B cell (primary cell): ENCODE results near the gene RUVBL1. TPM values are rescaled to one million over a fixed set of nuclear protein-coding genes. Genes with fewer than 3 reads are reported as not detected.
A peak's percentile ranks its signal among the peaks of the same experiment; 100 is the strongest.

Source experiments
- ATAC-seq: fragments of 200-7000 bp; cut with Tn5 transposase; one replicate; pipeline ENCODE4 v1.10.0; 2021; ENCODE audit warnings: low read depth, mild to moderate bottlenecking, moderate number of reproducible peaks, moderate library complexity
- CTCF ChIA-PET: fragments of 350-600 bp; sonication (Branson Sonifier 250); formaldehyde crosslinking; loops from one replicate; lab custom pipeline; 2021; ENCODE audit warnings: antibody characterized with exemption, inconsistent platforms; lab: Charles Lee
- POLR2A ChIA-PET: fragments of 350-600 bp; sonication (Branson Sonifier 250); formaldehyde crosslinking; loops from one replicate; lab custom pipeline; 2021; ENCODE audit warnings: antibody characterized with exemption; lab: Charles Lee
- DNase-seq: peaks from one replicate; pipeline ENCODE4 v3.0.0; 2013
- H2AFZ ChIP-seq: 2 replicates; pipeline ENCODE4 v1.6.1; 2012; ENCODE audit warnings: mild to moderate bottlenecking, low read depth, low read length; ENCODE audit not compliant: insufficient read depth, poor library complexity, severe bottlenecking
- H3K27ac ChIP-seq, 2 donors: 1 replicate in 1 of 2; 2 replicates in 1 of 2; pipeline ENCODE4 v1.5.1; 2012 to 2013; ENCODE audit warnings: low read length in 2 of 2, mild to moderate bottlenecking in 2 of 2, moderate library complexity in 1 of 2
- H3K27me3 ChIP-seq, 4 experiments: fragments of 200-600 bp in 1 of 4; sonication (generic) in 1 of 4; replicated peaks in 1 of 4; 1 replicate in 2 of 4; 2 replicates in 2 of 4; pipeline versions ENCODE4 v1.6.1 to v1.7.0; 2013 to 2016; ENCODE audit warnings: low read length in 3 of 4, mild to moderate bottlenecking in 2 of 4, mixed read lengths in 1 of 4, moderate library complexity in 1 of 4; ENCODE audit not compliant: insufficient read depth in 4 of 4, control insufficient read depth in 3 of 4; ENCODE audit errors: control extremely low read depth in 1 of 4
- H3K36me3 ChIP-seq, 2 experiments: replicated peaks in 1 of 2; 1 replicate in 1 of 2; 2 replicates in 1 of 2; pipeline versions ENCODE4 v1.6.1 to v1.7.1; 2013; ENCODE audit warnings: low read length in 1 of 2; ENCODE audit not compliant: insufficient read depth in 2 of 2, control insufficient read depth in 1 of 2; ENCODE audit errors: control extremely low read depth in 1 of 2, extremely low read depth in 1 of 2
- H3K4me1 ChIP-seq, 2 donors: fragments of 200-600 bp in 1 of 2; sonication (generic) in 1 of 2; 1 replicate in 1 of 2; 2 replicates in 1 of 2; pipeline versions ENCODE4 v1.5.1 to v1.6.1; 2013 to 2017; ENCODE audit warnings: low read length in 2 of 2; ENCODE audit not compliant: control insufficient read depth in 2 of 2, insufficient read depth in 2 of 2
- H3K4me2 ChIP-seq: replicated peaks from 2 replicates; pipeline ENCODE3; 2012; ENCODE audit warnings: mild to moderate bottlenecking, low read depth, low read length; ENCODE audit not compliant: poor library complexity, severe bottlenecking
- H3K4me3 ChIP-seq, 5 experiments: fragments of 200-600 bp in 1 of 5; sonication (generic) in 1 of 5; 1 replicate in 3 of 5; 2 replicates in 2 of 5; pipeline versions ENCODE4 v1.5.1 to v1.7.0; 2011 to 2016; ENCODE audit warnings: low read length in 4 of 5, mild to moderate bottlenecking in 4 of 5, low read depth in 2 of 5, control low read depth in 1 of 5, moderate library complexity in 1 of 5; ENCODE audit not compliant: insufficient read depth in 1 of 5; ENCODE audit errors: control extremely low read depth in 1 of 5, extremely low read depth in 1 of 5
- H3K79me2 ChIP-seq: fragments of 200-600 bp; sonication (generic); one replicate; pipeline ENCODE4 v1.6.0; 2016; ENCODE audit warnings: low read length; ENCODE audit not compliant: control insufficient read depth, insufficient read depth
- H3K9ac ChIP-seq: fragments of 200-600 bp; sonication (generic); 2 replicates; pipeline ENCODE4 v1.6.1; 2017; ENCODE audit warnings: mild to moderate bottlenecking, low read length, moderate library complexity
- H3K9me3 ChIP-seq, 3 donors: one replicate each; pipeline versions ENCODE4 v1.6.1 to v1.7.1; 2013; ENCODE audit warnings: low read length in 2 of 3; ENCODE audit not compliant: control insufficient read depth in 2 of 3, insufficient read depth in 1 of 3; ENCODE audit errors: control extremely low read depth in 1 of 3
- H4K20me1 ChIP-seq: 2 replicates; pipeline ENCODE4 v1.6.0; 2012; ENCODE audit warnings: mild to moderate bottlenecking, low read length; ENCODE audit not compliant: insufficient read depth, control insufficient read depth, poor library complexity, severe bottlenecking
- H3K27ac Mint-ChIP-seq: one replicate; pipeline ENCODE4 v1.8.0; 2021; ENCODE audit warnings: mixed read lengths
- H3K27me3 Mint-ChIP-seq: one replicate; pipeline ENCODE4 v1.8.0; 2021; ENCODE audit warnings: mixed read lengths
- H3K4me1 Mint-ChIP-seq: one replicate; pipeline ENCODE4 v1.8.0; 2021; ENCODE audit warnings: mixed read lengths
- H3K4me3 Mint-ChIP-seq: one replicate; pipeline ENCODE4 v1.8.0; 2021; ENCODE audit warnings: mixed read lengths
- H3K9me3 Mint-ChIP-seq: one replicate; pipeline ENCODE4 v1.8.0; 2022; ENCODE audit warnings: mixed read lengths; ENCODE audit not compliant: insufficient read depth
- CTCF ChIP-seq: fragments of 200-600 bp; IDR thresholded peaks from one replicate; pipeline ENCODE4 v1.8.0; 2022; ENCODE audit warnings: antibody characterized with exemption, mild to moderate bottlenecking
- EZH2 ChIP-seq: IDR thresholded peaks from 2 replicates; pipeline ENCODE4 v1.6.1; 2012; ENCODE audit warnings: borderline replicate concordance, low read depth, mild to moderate bottlenecking, moderate library complexity, low read length; ENCODE audit not compliant: insufficient read depth, poor library complexity, severe bottlenecking
- WGBS: methylation state at CpG from one replicate; pipeline ENCODE4 v1.1.5; 2013; ENCODE audit warnings: missing lambda C conversion rate; ENCODE audit not compliant: insufficient coverage; 5-methylcytosine and 5-hydroxymethylcytosine counted together
- intact Hi-C: fragments of 100-400 bp; cut with micrococcal nuclease; formaldehyde crosslinking; loops from one replicate; pipeline ENCODE4 v1.10.0; 2022
- polyA plus RNA-seq: library from polyadenylated mRNA; depleted of rRNA; stranded (reverse); fragments of >200 nt; gene quantifications from 2 replicates; pipeline ENCODE4 v1.2.3, GENCODE V29; 2012
- total RNA-seq, 2 donors: library from RNA; stranded (reverse); fragments of 120-200 nt in 1 of 2; gene quantifications; 1 replicate in 1 of 2; 2 replicates in 1 of 2; pipeline versions ENCODE4 v1.2.3 to v1.2.4, GENCODE V29; 2013 to 2022

The RUVBL1 gene
- total and polyA plus RNA-seq, 2 donors (not counting 1 experiment from before 2014, with no cell fraction given), result 20.4 to 20.5 TPM

- CTCF ChIA-PET, result interaction anchor here (0.6 to 1.7 kb wide), 16 partner anchors 9 to 545 kb away, joined by 3 to 12 read pairs (median 4); partner anchors contain the start of gene SEC61A1
- intact Hi-C loops, result loop anchor here (1.0 to 2.0 kb wide), 6 partner anchors 24 to 541 kb away; partner anchors contain the start of genes EEFSEC, RUVBL1 and SEC61A1
These were observed 47.8 kb downstream of the RUVBL1 start for GRCh38 chr3:128075522-128076482.

More at GRCh38 chr3:128075522-128076482, 47.8 kb downstream of the RUVBL1 start:
- 5% methylated on average over 75 of the region's 78 CpGs for WGBS
- Histone ChIP-seq H3K9ac (peak overlapping the region; percentile 72), H3K9me3 (peaks cover 0 to 3% (median 0%) of the 10 kb centered on the region in 3 donors), H3K4me2 (peak overlapping the region; percentile 97), H2AFZ (peak overlapping the region; percentile 69), H3K36me3 (peaks cover 0 to 22% of the 10 kb centered on the region in 2 experiments), H3K79me2 (no peaks in the 10 kb centered on the region), H3K4me1 (peaks cover 17 to 26% of the 10 kb centered on the region in 2 donors), H3K27me3 (peaks cover 0 to 8% (median 1%) of the 10 kb centered on the region in 4 experiments), H4K20me1 (peaks cover 7% of the 10 kb centered on the region), H3K4me3 (peak overlapping the region; percentile 38 to 65 (median 60)), H3K27ac (peak overlapping the region in 1 of 2 donors; percentile 28)
- Mint-ChIP-seq H3K27me3 (no peaks in the 10 kb centered on the region), H3K27ac (no peak overlapping the region), H3K9me3 (no peaks in the 10 kb centered on the region), H3K4me3 (peak overlapping the region; percentile 85), H3K4me1 (peaks cover 17% of the 10 kb centered on the region)
- POLR2A ChIA-PET, result interaction anchor here (0.7 kb wide), 1 partner anchor 48 kb away, joined by 3 read pairs; the partner anchor contains the start of gene RUVBL1
- TF ChIP-seq CTCF (peak; percentile 97), EZH2 (no peak)
- peak; percentile 91 for DNase-seq
- peak; percentile 88 for ATAC-seq
